CD14-positive monocyte (primary cell): ENCODE data around the gene IFITM2. TPM values are rescaled to one million over a fixed set of nuclear protein-coding genes. Genes with fewer than 3 reads are reported as not detected.

ENCODE experiments used
- DNase-seq, 3 donors: peaks; one replicate each; pipeline ENCODE4 v3.0.0-alpha.2; 2011 to 2022
- H2AFZ ChIP-seq: 2 replicates; pipeline ENCODE4 v1.6.0; 2012; ENCODE audit warnings: mild to moderate bottlenecking, low read depth, low read length, inconsistent platforms; ENCODE audit not compliant: insufficient read depth, poor library complexity, severe bottlenecking
- H3K27ac ChIP-seq, 2 donors: 1 replicate in 1 of 2; 2 replicates in 1 of 2; pipeline ENCODE4 v1.5.1; 2012 to 2013; ENCODE audit warnings: low read length in 2 of 2, control low read depth in 1 of 2, inconsistent platforms in 1 of 2, low read depth in 1 of 2, mild to moderate bottlenecking in 1 of 2
- H3K27me3 ChIP-seq, 2 donors: one replicate each; pipeline versions ENCODE4 v1.6.0 to v1.6.1; 2011 to 2013; ENCODE audit warnings: low read length in 2 of 2; ENCODE audit not compliant: control insufficient read depth in 2 of 2, insufficient read depth in 2 of 2
- H3K36me3 ChIP-seq, 2 donors: replicated peaks in 1 of 2; 1 replicate in 1 of 2; 2 replicates in 1 of 2; pipeline versions ENCODE4 v1.5.1 to v1.6.1; 2012 to 2013; ENCODE audit warnings: low read length in 2 of 2, control low read depth in 1 of 2, inconsistent platforms in 1 of 2, mild to moderate bottlenecking in 1 of 2; ENCODE audit not compliant: insufficient read depth in 2 of 2, control insufficient read depth in 1 of 2
- H3K4me1 ChIP-seq, 2 donors: 1 replicate in 1 of 2; 2 replicates in 1 of 2; pipeline versions ENCODE4 v1.5.1 to v1.6.1; 2012 to 2013; ENCODE audit warnings: low read length in 2 of 2, control low read depth in 1 of 2, inconsistent platforms in 1 of 2, mild to moderate bottlenecking in 1 of 2, moderate library complexity in 1 of 2; ENCODE audit not compliant: insufficient read depth in 2 of 2, control insufficient read depth in 1 of 2
- H3K4me2 ChIP-seq: replicated peaks from 2 replicates; pipeline ENCODE3; 2012; ENCODE audit warnings: low read length, moderate library complexity, mild to moderate bottlenecking; ENCODE audit not compliant: poor library complexity, severe bottlenecking; ENCODE audit errors: extremely low read depth
- H3K4me3 ChIP-seq, 3 experiments: fragments of 200-600 bp in 1 of 3; sonication (generic) in 1 of 3; replicated peaks in 1 of 3; 1 replicate in 2 of 3; 2 replicates in 1 of 3; pipeline ENCODE4 v1.5.1; 2011 to 2013; ENCODE audit warnings: low read length in 3 of 3, mild to moderate bottlenecking in 3 of 3, control low read depth in 2 of 3, low read depth in 2 of 3, inconsistent platforms in 1 of 3, moderate library complexity in 1 of 3
- H3K79me2 ChIP-seq: 2 replicates; pipeline ENCODE4 v1.6.0; 2012; ENCODE audit warnings: mild to moderate bottlenecking, control low read depth, inconsistent platforms, low read length, moderate library complexity; ENCODE audit not compliant: insufficient read depth
- H3K9ac ChIP-seq: 2 replicates; pipeline ENCODE4 v1.6.0; 2017; ENCODE audit warnings: low read length, mild to moderate bottlenecking; ENCODE audit not compliant: insufficient read depth, poor library complexity, severe bottlenecking
- H3K9me3 ChIP-seq, 2 donors: replicated peaks in 1 of 2; 1 replicate in 1 of 2; 2 replicates in 1 of 2; pipeline versions ENCODE4 v1.5.1 to v1.6.1; 2012 to 2013; ENCODE audit warnings: low read length in 2 of 2, control low read depth in 1 of 2; ENCODE audit not compliant: control insufficient read depth in 1 of 2, insufficient read depth in 1 of 2
- H4K20me1 ChIP-seq: 2 replicates; pipeline ENCODE4 v1.6.0; 2012; ENCODE audit warnings: mild to moderate bottlenecking, low read length, control low read depth, moderate library complexity; ENCODE audit not compliant: insufficient read depth
- H3K27ac Mint-ChIP-seq, 7 donors: one replicate each; pipeline ENCODE4 v1.8.0; 2020; ENCODE audit warnings: mild to moderate bottlenecking in 7 of 7, mixed read lengths in 7 of 7, moderate library complexity in 6 of 7, inconsistent platforms in 2 of 7
- H3K27me3 Mint-ChIP-seq, 3 donors: one replicate each; pipeline ENCODE4 v1.8.0; 2021 to 2022; ENCODE audit warnings: low read depth in 3 of 3, mild to moderate bottlenecking in 3 of 3, mixed read lengths in 3 of 3, moderate library complexity in 3 of 3, inconsistent platforms in 1 of 3
- H3K36me3 Mint-ChIP-seq, 2 donors: one replicate each; pipeline ENCODE4 v1.8.0; 2020; ENCODE audit warnings: mixed read lengths in 2 of 2, inconsistent platforms in 1 of 2, mild to moderate bottlenecking in 1 of 2
- H3K4me1 Mint-ChIP-seq: one replicate; pipeline ENCODE4 v1.8.0; 2020; ENCODE audit warnings: mild to moderate bottlenecking, mixed read lengths
- H3K4me3 Mint-ChIP-seq, 2 donors: one replicate each; pipeline ENCODE4 v1.8.0; 2020; ENCODE audit warnings: mild to moderate bottlenecking in 2 of 2, mixed read lengths in 2 of 2, moderate library complexity in 1 of 2
- H3K9me3 Mint-ChIP-seq, 7 donors: one replicate each; pipeline ENCODE4 v1.8.0; 2020 to 2022; ENCODE audit warnings: mixed read lengths in 7 of 7, mild to moderate bottlenecking in 6 of 7, moderate library complexity in 6 of 7, inconsistent platforms in 2 of 7
- WGBS: methylation state at CpG from one replicate; pipeline ENCODE4 v1.1.5; 2013; ENCODE audit warnings: missing lambda C conversion rate; ENCODE audit not compliant: insufficient coverage; 5-methylcytosine and 5-hydroxymethylcytosine counted together
- intact Hi-C, 2 donors: fragments of 100-400 bp; cut with micrococcal nuclease; formaldehyde crosslinking; loops; one replicate each; pipeline versions ENCODE4 v1.15.0 to v1.15.1; 2023
- polyA plus RNA-seq, 3 donors: library from polyadenylated mRNA; depleted of rRNA in 1 of 3; unstranded in 2 of 3; stranded (reverse) in 1 of 3; fragments of 300-500 nt in 2 of 3; fragments of >200 nt in 1 of 3; fragmentation: Illumina TruSeq in 2 of 3; gene quantifications; 1 replicate in 2 of 3; 2 replicates in 1 of 3; pipeline ENCODE4 v1.2.3, GENCODE V29; 2012 to 2021
- TF ChIP-seq, protein P1 (sequence below): fragments of 200-600 bp; IDR thresholded peaks from one replicate; pipeline ENCODE4 v1.8.0; 2022; ENCODE audit warnings: antibody characterized with exemption, mild to moderate bottlenecking

Gene IFITM2
- polyA plus RNA-seq, 3 donors = 625 to 1,147 (median 705) TPM

- H3K4me1 ChIP-seq = peaks cover 28 to 47% of the 10 kb centered on the region in 2 donors
- no peak overlapping the region for H2AFZ ChIP-seq
- Mint-ChIP-seq H3K36me3 (peaks cover 2 to 3% of the 10 kb centered on the region in 2 donors), H3K4me1 (peaks cover 47% of the 10 kb centered on the region), H3K4me3 (no peak overlapping the region), H3K9me3 (peaks cover 15 to 24% (median 21%) of the 10 kb centered on the region in 7 donors), H3K27ac (peak overlapping the region in 1 of 7 donors; percentile 78), H3K27me3 (peaks cover 5 to 8% (median 6%) of the 10 kb centered on the region in 3 donors)
- no peak overlapping the region for H3K4me3 ChIP-seq
- TF ChIP-seq, protein P1, sequence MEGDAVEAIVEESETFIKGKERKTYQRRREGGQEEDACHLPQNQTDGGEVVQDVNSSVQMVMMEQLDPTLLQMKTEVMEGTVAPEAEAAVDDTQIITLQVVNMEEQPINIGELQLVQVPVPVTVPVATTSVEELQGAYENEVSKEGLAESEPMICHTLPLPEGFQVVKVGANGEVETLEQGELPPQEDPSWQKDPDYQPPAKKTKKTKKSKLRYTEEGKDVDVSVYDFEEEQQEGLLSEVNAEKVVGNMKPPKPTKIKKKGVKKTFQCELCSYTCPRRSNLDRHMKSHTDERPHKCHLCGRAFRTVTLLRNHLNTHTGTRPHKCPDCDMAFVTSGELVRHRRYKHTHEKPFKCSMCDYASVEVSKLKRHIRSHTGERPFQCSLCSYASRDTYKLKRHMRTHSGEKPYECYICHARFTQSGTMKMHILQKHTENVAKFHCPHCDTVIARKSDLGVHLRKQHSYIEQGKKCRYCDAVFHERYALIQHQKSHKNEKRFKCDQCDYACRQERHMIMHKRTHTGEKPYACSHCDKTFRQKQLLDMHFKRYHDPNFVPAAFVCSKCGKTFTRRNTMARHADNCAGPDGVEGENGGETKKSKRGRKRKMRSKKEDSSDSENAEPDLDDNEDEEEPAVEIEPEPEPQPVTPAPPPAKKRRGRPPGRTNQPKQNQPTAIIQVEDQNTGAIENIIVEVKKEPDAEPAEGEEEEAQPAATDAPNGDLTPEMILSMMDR = no peak
- intact Hi-C loops = no loop called here
- H3K9ac ChIP-seq = no peak overlapping the region
- H3K9me3 ChIP-seq = peaks cover 7 to 23% of the 10 kb centered on the region in 2 donors
- H3K36me3 ChIP-seq = no peaks in the 10 kb centered on the region
- WGBS = no CpG with 5 or more reads among the region's 2 CpGs
- no peak for DNase-seq
- no peaks in the 10 kb centered on the region for H4K20me1 ChIP-seq
- H3K27me3 ChIP-seq = no peaks in the 10 kb centered on the region
- H3K27ac ChIP-seq = no peak overlapping the region
- H3K79me2 ChIP-seq = no peaks in the 10 kb centered on the region
- no peak overlapping the region for H3K4me2 ChIP-seq
Measured at GRCh38 chr11:329886-330253, 22.3 kb downstream of the IFITM2 start.

DNA sequence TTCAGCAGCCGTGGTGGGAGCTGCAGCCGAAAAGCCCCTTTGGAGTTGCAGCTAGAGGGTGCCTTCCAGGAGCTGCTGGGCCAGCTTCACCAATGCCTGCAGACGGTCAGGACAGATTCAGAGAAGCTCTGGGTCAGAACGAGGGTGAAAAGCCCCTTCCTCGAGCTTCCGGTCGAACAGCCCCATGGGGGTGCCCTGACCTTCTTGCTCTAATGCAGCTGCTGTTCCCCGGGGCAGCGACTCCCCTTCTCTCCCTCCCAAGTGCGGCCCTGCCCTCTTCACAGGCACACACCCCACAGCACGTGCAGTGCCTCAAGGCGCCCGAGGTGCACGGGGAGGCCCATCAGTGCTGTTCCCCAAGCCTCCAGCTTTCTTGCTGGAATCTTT is 22.7 kb downstream of the IFITM2 start:
- peaks cover 2 to 3% of the 10 kb centered on the region in 2 donors for H3K36me3 Mint-ChIP-seq
- DNase-seq = no peak
- H3K4me2 ChIP-seq = no peak overlapping the region
- peaks cover 7 to 23% of the 10 kb centered on the region in 2 donors for H3K9me3 ChIP-seq
- H4K20me1 ChIP-seq = no peaks in the 10 kb centered on the region
- no peak overlapping the region for H3K9ac ChIP-seq
- TF ChIP-seq, protein P1 = no peak
- no peaks in the 10 kb centered on the region for H3K27me3 ChIP-seq
- no peak overlapping the region for H2AFZ ChIP-seq
- peak overlapping the region in 1 of 7 donors; percentile 66 for H3K27ac Mint-ChIP-seq
- H3K4me1 Mint-ChIP-seq = peaks cover 45% of the 10 kb centered on the region
- H3K4me1 ChIP-seq = peaks cover 28 to 43% of the 10 kb centered on the region in 2 donors
- no peaks in the 10 kb centered on the region for H3K79me2 ChIP-seq
- H3K4me3 Mint-ChIP-seq = no peak overlapping the region
- H3K36me3 ChIP-seq = no peaks in the 10 kb centered on the region
- H3K4me3 ChIP-seq = no peak overlapping the region
- intact Hi-C loops = no loop called here
- peaks cover 5 to 8% (median 7%) of the 10 kb centered on the region in 3 donors for H3K27me3 Mint-ChIP-seq
- no peak overlapping the region for H3K27ac ChIP-seq
- 95% methylated on average over 8 of the region's 14 CpGs for WGBS
- H3K9me3 Mint-ChIP-seq = peaks cover 15 to 24% (median 21%) of the 10 kb centered on the region in 7 donors
